IMR-90 (cell line): ENCODE measurements around the gene DLG5.

Experiments used
- CHD1 ChIP-seq: IDR thresholded peaks from 2 replicates; pipeline ENCODE4 v1.6.1; 2012; ENCODE audit warnings: low read depth, low read length, improper control_type of control experiment
- POLR2A ChIP-seq: IDR thresholded peaks from 2 replicates; pipeline ENCODE4 v1.6.1; 2012; ENCODE audit warnings: mild to moderate bottlenecking, low read depth, low read length
- TF ChIP-seq, protein P1 (sequence below): conservative IDR thresholded peaks from 2 replicates; pipeline ENCODE4 v1.5.1; 2012; ENCODE audit warnings: mild to moderate bottlenecking, low read depth, low read length, improper control_type of control experiment
- TF ChIP-seq, protein P2 (sequence below): fragments of 150-350 bp; IDR thresholded peaks from 2 replicates; pipeline ENCODE4 v1.6.1; 2016; ENCODE audit warnings: low read depth, mild to moderate bottlenecking, low read length, moderate library complexity, borderline replicate concordance

DNA sequence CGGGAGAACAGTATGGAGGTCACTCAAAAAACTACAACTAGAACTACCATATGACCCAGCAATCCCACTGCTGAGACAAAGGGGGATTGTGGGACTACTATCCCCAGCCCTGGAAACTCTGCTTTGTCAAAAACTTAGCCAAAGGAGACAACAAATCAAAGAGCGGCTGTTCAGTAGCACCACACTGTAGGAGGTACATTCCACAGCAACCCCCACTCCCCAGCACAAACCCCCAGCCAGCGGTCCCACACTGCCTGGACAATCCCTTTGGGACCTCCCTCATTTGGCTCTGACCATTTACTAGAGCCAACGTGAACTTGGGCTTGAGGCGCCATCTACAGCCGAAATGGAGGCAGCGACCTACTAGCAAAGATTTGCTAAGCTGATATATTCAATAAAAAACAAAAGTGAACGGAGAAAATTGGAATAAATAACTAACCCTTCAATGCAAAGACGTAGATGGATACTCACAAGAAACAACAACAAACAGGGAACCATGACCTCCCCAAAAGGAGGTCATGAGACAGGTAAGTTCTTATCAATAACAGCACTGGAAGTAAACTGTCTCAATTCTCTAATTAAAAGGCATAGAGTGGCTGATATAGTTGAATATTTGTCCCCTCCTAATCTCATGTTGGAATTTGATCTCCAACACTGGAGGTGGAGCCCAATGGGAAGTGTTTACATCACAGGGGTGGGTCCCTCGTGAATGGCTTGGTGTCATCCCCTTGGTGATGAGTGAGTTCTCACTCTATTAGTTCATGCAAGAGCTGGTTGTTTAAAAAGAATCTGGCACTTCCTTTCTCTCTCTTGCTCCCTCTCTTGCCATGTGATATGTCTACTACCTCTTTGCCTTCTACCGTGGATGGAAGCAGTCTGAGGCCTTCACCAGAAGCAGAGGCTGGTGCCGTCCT, 170.0 kb downstream of the DLG5 start:
- TF ChIP-seq, protein P1, sequence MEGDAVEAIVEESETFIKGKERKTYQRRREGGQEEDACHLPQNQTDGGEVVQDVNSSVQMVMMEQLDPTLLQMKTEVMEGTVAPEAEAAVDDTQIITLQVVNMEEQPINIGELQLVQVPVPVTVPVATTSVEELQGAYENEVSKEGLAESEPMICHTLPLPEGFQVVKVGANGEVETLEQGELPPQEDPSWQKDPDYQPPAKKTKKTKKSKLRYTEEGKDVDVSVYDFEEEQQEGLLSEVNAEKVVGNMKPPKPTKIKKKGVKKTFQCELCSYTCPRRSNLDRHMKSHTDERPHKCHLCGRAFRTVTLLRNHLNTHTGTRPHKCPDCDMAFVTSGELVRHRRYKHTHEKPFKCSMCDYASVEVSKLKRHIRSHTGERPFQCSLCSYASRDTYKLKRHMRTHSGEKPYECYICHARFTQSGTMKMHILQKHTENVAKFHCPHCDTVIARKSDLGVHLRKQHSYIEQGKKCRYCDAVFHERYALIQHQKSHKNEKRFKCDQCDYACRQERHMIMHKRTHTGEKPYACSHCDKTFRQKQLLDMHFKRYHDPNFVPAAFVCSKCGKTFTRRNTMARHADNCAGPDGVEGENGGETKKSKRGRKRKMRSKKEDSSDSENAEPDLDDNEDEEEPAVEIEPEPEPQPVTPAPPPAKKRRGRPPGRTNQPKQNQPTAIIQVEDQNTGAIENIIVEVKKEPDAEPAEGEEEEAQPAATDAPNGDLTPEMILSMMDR = peak; percentile 93
- 0 out of 2 replicates have a peak, but pooled peaks have one; percentile 35 for TF ChIP-seq POLR2A
- no peak for TF ChIP-seq CHD1
- TF ChIP-seq, protein P2, sequence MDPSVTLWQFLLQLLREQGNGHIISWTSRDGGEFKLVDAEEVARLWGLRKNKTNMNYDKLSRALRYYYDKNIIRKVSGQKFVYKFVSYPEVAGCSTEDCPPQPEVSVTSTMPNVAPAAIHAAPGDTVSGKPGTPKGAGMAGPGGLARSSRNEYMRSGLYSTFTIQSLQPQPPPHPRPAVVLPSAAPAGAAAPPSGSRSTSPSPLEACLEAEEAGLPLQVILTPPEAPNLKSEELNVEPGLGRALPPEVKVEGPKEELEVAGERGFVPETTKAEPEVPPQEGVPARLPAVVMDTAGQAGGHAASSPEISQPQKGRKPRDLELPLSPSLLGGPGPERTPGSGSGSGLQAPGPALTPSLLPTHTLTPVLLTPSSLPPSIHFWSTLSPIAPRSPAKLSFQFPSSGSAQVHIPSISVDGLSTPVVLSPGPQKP = no peak
